ENCODE data around the gene TRAK1. TPM values are rescaled to one million over a fixed set of nuclear protein-coding genes. Genes with fewer than 3 reads are reported as not detected.

Gene TRAK1
- total and polyA plus RNA-seq, 7 experiments from 2014 or later = 4.8 to 30.4 (median 13.9) TPM

DNA sequence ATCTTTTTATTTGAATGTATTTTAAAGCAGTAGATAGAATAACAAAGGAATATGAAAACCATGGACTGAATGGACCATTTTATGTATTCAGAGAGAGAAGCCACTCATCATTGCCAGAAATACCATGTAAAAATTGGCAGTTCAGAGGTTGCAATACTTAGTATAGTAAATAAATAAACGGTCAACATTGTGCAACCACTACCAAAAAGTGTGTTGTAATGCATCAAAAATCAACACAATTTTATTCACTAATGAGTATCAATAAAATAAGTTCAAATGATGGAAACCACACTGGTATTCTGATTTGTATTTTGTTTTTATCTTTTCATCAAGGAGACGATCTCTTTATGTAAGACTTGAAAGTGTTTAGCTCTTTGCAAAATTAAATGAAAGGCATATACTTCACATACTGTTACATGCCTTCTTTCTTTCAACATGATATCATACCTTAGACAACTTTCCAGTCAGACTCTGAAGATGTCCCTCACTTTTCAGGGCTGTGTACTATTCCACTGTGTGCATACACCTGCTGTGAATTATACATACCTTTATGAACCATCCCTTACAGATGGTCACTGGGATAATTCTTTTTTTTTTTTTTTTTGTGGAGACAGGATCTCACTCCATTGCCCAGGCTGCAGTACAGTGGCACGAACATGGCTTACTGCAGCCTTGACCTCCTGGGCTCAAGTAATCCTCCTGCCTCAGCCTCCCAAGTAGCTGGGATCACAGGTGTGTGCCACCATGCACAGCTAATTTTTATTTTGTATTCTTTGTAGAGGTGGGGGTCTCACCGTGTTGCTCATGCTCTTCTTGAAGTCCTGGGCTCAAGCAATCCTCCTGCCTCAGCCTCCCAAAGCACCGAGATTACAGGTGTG, 134.6 kb downstream of the TRAK1 start:
- Mint-ChIP-seq H3K36me3 (peaks cover 0 to 45% (median 20%) of the 10 kb centered on the region in 5 donors), H3K4me1 (peaks cover 0 to 3% (median 0%) of the 10 kb centered on the region in 7 donors), H3K4me3 (no peak overlapping the region), H3K27ac (peak overlapping the region in 1 of 9 donors; percentile 56), H3K9me3 (no peaks in the 10 kb centered on the region), H3K27me3 (peaks cover 0 to 7% (median 0%) of the 10 kb centered on the region in 5 donors)
- Histone ChIP-seq H3K36me3 (ENCODE audit: control insufficient read depth in 2 of 3, insufficient read depth in 3 of 3, low read length in 3 of 3) (peaks cover 0 to 24% (median 0%) of the 10 kb centered on the region in 3 experiments), H3K9me3 (ENCODE audit: control insufficient read depth in 2 of 3, low read length in 3 of 3) (no peaks in the 10 kb centered on the region), H3K4me3 (ENCODE audit: low read length) (no peak overlapping the region), H3K27me3 (ENCODE audit: control insufficient read depth in 2 of 2, insufficient read depth in 2 of 2, low read length in 2 of 2) (no peaks in the 10 kb centered on the region), H3K27ac (ENCODE audit: low read depth, low read length) (no peak overlapping the region), H3K4me1 (ENCODE audit: control insufficient read depth in 2 of 2, insufficient read depth in 2 of 2, low read length in 2 of 2) (no peaks in the 10 kb centered on the region)
- intact Hi-C loops (cut with micrococcal nuclease) = no loop called here
- no peak for ATAC-seq
- CTCF ChIA-PET = no interaction called here
- POLR2A ChIA-PET = interaction anchor here (0.7 kb wide), 1 partner anchor 100 kb away, joined by 3 read pairs; no protein-coding TSS in a partner anchor
- DNase-seq = no peak

DNA sequence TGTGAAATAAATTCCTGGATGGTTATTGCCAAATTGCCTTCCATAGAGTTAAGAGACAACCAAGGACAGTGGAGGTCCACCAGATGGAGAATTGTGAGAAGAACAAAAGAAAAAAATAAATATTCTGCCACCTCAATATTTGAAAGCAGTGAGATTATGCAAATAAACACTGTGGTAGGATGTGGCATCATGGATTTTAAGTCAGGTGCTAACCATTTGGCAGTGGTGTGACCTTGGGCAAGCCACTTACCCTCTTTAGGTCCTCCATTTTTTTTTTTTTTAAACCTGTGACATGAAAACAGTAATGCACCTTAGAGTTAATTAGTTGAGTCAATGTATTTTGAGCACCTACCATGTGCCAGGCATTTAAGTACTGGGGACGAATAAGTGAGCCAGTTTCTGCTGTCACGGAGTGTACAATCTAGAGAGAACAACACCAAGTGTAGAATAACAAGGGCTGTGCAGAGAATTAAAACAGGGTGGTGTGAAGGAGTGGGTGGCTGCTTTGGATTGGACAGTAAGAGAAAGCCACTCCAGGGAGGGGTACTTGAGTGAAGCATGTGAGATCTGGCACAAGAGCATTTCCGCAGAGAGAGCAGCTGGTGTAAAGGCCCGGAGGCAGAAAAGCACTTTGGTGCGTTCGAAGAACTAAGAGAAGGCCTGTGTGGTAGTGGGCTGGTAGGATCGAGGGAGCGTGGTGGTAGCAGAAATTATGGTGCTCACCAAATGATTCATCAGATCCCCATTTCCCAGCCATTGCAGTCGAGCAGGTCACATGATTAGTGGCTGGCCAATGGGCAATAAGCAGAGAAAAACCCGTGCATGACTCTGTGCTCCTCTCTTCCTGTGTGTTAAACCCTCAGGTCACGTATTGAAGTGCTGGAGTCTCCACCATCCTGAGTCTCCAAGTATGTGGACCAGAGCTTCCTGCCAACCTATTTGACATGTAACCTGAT, 135.6 kb downstream of the TRAK1 start:
- ATAC-seq = no peak
- peaks cover 0 to 24% (median 0%) of the 10 kb centered on the region in 3 experiments for H3K36me3 ChIP-seq (ENCODE audit: control insufficient read depth in 2 of 3, insufficient read depth in 3 of 3, low read length in 3 of 3)
- POLR2A ChIA-PET = no interaction called here
- H3K27me3 ChIP-seq (ENCODE audit: control insufficient read depth in 2 of 2, insufficient read depth in 2 of 2, low read length in 2 of 2) = no peaks in the 10 kb centered on the region
- H3K36me3 Mint-ChIP-seq = peaks cover 0 to 35% (median 15%) of the 10 kb centered on the region in 5 donors
- no peak for DNase-seq
- H3K9me3 ChIP-seq (ENCODE audit: control insufficient read depth in 2 of 3, low read length in 3 of 3) = no peaks in the 10 kb centered on the region
- no peak overlapping the region for H3K27ac ChIP-seq (ENCODE audit: low read depth, low read length)
- CTCF ChIA-PET = interaction anchor here (0.8 to 1.1 kb wide), 2 partner anchors 11 to 204 kb away, joined by 3 to 5 read pairs; no protein-coding TSS in a partner anchor
- H3K9me3 Mint-ChIP-seq = no peaks in the 10 kb centered on the region
- no peak overlapping the region for H3K4me3 Mint-ChIP-seq
- H3K27me3 Mint-ChIP-seq = peaks cover 0 to 10% (median 0%) of the 10 kb centered on the region in 5 donors
- intact Hi-C loops (cut with micrococcal nuclease) = no loop called here
- H3K4me1 ChIP-seq (ENCODE audit: control insufficient read depth in 2 of 2, insufficient read depth in 2 of 2, low read length in 2 of 2) = no peaks in the 10 kb centered on the region
- H3K4me3 ChIP-seq (ENCODE audit: low read length) = no peak overlapping the region
- peaks cover 0 to 3% (median 0%) of the 10 kb centered on the region in 7 donors for H3K4me1 Mint-ChIP-seq
- H3K27ac Mint-ChIP-seq = peak overlapping the region in 1 of 9 donors; percentile 40

DNA sequence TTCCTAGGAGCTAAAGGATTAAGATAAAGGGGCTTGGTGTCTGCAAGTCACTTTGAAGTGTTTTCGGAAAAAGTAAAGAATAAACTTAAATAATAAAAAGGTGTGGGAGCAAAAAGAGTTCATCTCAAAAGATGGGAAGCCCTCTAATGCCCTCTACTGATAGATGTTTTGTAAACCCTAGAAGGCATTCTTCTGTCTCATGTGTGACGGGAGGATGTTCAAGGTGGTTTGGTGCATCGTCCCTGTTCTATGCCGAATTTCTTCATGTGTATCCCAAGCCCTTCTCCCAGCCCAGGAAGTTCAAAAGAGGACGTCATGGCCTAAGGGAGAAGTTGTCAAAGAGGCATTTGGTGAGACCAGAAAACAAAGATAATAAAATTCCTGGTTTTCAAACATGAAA, 137.6 kb downstream of the TRAK1 start:
- peaks cover 0 to 10% (median 0%) of the 10 kb centered on the region in 5 donors for H3K27me3 Mint-ChIP-seq

DNA sequence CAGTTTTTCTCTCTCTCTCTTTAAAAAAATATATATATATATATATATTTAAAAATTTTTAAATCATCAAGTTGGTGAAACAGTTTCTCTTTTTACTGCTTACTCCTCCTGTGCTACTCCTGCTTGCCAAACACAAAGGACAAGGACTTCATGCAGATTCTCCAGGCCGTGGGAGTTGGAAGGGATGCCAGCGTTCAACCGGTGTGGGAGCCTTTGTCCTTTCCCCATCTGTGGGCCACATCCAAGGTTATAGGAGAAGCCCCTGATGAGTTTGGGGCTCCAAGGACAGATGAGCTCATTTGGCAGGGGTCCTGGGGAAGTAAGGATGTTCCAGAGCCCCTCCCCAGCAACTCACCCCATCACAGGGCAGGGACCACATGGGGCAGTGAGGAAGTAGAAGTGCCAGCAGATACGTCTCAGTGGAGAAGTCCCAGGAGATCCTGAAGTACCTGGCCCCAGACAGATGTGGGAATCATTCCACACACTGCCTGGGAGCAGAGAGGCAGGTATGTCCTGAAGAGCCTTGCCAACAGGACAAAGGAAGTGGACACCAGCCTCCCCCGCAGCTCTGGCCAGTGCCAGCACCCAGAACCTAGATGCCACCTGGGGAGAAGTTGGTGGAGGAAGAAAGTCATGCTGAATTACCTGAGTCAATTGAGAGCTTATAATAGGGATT, 138.2 kb downstream of the TRAK1 start:
- peaks cover 0 to 3% (median 0%) of the 10 kb centered on the region in 7 donors for H3K4me1 Mint-ChIP-seq
- H3K27ac Mint-ChIP-seq = no peak overlapping the region
- Histone ChIP-seq H3K4me3 (ENCODE audit: low read length) (no peak overlapping the region), H3K9me3 (ENCODE audit: control insufficient read depth in 2 of 3, low read length in 3 of 3) (no peaks in the 10 kb centered on the region), H3K27me3 (ENCODE audit: control insufficient read depth in 2 of 2, insufficient read depth in 2 of 2, low read length in 2 of 2) (no peaks in the 10 kb centered on the region), H3K36me3 (ENCODE audit: control insufficient read depth in 2 of 3, insufficient read depth in 3 of 3, low read length in 3 of 3) (peaks cover 0 to 5% (median 0%) of the 10 kb centered on the region in 3 experiments), H3K4me1 (ENCODE audit: control insufficient read depth in 2 of 2, insufficient read depth in 2 of 2, low read length in 2 of 2) (no peaks in the 10 kb centered on the region), H3K27ac (ENCODE audit: low read depth, low read length) (no peak overlapping the region)
- no peak overlapping the region for H3K4me3 Mint-ChIP-seq
- ATAC-seq (no peak), DNase-seq (no peak)
- CTCF ChIA-PET = interaction anchor here (0.7 to 1.7 kb wide), 6 partner anchors 11 to 214 kb away, joined by 3 to 8 read pairs (median 3); no protein-coding TSS in a partner anchor
- POLR2A ChIA-PET = no interaction called here
- peaks cover 0 to 16% (median 8%) of the 10 kb centered on the region in 5 donors for H3K36me3 Mint-ChIP-seq
- peaks cover 0 to 3% (median 0%) of the 10 kb centered on the region in 11 donors for H3K9me3 Mint-ChIP-seq
- intact Hi-C loops (cut with micrococcal nuclease) = loop anchor here in 1 of 2 donors (2.0 kb wide), 1 partner anchor 111 kb away; no protein-coding TSS in a partner anchor
- H3K27me3 Mint-ChIP-seq = peaks cover 4 to 13% (median 6%) of the 10 kb centered on the region in 5 donors

More for the DNA sequence above, 137.6 kb downstream of the TRAK1 start:
- Histone ChIP-seq H3K27me3 (ENCODE audit: control insufficient read depth in 2 of 2, insufficient read depth in 2 of 2, low read length in 2 of 2) (no peaks in the 10 kb centered on the region), H3K4me1 (ENCODE audit: control insufficient read depth in 2 of 2, insufficient read depth in 2 of 2, low read length in 2 of 2) (no peaks in the 10 kb centered on the region), H3K4me3 (ENCODE audit: low read length) (no peak overlapping the region), H3K36me3 (ENCODE audit: control insufficient read depth in 2 of 3, insufficient read depth in 3 of 3, low read length in 3 of 3) (peaks cover 0 to 9% (median 0%) of the 10 kb centered on the region in 3 experiments), H3K9me3 (ENCODE audit: control insufficient read depth in 2 of 3, low read length in 3 of 3) (no peaks in the 10 kb centered on the region), H3K27ac (ENCODE audit: low read depth, low read length) (no peak overlapping the region)
- H3K9me3 Mint-ChIP-seq = no peaks in the 10 kb centered on the region
- ATAC-seq = no peak
- intact Hi-C loops (cut with micrococcal nuclease) = loop anchor here (1.0 to 2.0 kb wide), 3 partner anchors 37 to 334 kb away; no protein-coding TSS in a partner anchor
- no peak overlapping the region for H3K4me3 Mint-ChIP-seq
- no peak overlapping the region for H3K27ac Mint-ChIP-seq
- POLR2A ChIA-PET = no interaction called here
- DNase-seq = peak in 2 of 9 donors; percentile 19 to 32
- H3K36me3 Mint-ChIP-seq = peaks cover 0 to 18% (median 14%) of the 10 kb centered on the region in 5 donors
- CTCF ChIA-PET = interaction anchor here (1.7 kb wide), 1 partner anchor 39 kb away, joined by 8 read pairs; no protein-coding TSS in a partner anchor
- peaks cover 0 to 3% (median 0%) of the 10 kb centered on the region in 7 donors for H3K4me1 Mint-ChIP-seq

DNA sequence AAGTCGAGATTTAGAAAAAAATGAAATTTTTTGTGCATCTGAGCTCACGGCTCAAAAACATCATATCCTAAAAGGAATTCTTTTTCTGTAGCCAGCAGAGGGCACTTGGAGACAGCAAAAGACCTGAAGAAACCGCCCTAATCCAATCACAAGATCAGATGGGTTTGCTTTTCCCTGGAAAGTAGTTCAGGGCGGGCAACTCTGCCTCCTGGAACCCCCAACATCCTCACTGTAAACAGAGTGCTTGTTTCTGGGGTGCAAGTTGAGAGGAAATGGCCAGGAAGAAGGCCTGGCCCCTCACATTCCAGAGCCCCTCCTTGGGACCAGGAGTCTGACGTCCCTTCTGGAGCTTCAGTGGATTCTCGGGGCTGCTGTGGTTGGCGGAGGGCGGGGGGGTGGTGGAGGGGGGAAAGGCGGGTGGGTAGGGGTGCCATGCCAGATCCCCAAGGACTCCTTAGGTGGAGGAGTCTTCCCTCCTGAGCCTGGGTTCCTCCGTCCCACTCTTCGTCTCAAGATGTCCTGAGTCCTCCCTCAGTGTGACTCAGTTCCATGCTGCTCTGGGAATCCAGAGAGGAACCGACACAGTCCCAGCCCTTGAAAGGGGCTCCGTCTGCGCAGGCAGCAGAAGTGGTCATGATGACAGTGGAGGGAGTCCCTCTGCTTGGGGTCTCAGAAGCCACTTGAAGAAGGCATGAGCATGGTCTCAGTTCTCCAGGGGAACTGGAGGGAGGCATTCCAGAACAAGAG, 139.0 kb downstream of the TRAK1 start:
- ATAC-seq = no peak
- peaks cover 0 to 6% (median 0%) of the 10 kb centered on the region in 11 donors for H3K9me3 Mint-ChIP-seq
- H3K4me1 ChIP-seq (ENCODE audit: control insufficient read depth in 2 of 2, insufficient read depth in 2 of 2, low read length in 2 of 2) = no peaks in the 10 kb centered on the region
- peaks cover 0 to 2% (median 0%) of the 10 kb centered on the region in 3 experiments for H3K36me3 ChIP-seq (ENCODE audit: control insufficient read depth in 2 of 3, insufficient read depth in 3 of 3, low read length in 3 of 3)
- H3K9me3 ChIP-seq (ENCODE audit: control insufficient read depth in 2 of 3, low read length in 3 of 3) = no peaks in the 10 kb centered on the region
- H3K4me3 ChIP-seq (ENCODE audit: low read length) = no peak overlapping the region
- no peak overlapping the region for H3K4me3 Mint-ChIP-seq
- ChIA-PET CTCF (interaction anchor here (0.7 to 1.7 kb wide), 6 partner anchors 11 to 213 kb away, joined by 3 to 8 read pairs (median 3); no protein-coding TSS in a partner anchor), POLR2A (no interaction called here)
- no peak overlapping the region for H3K27ac Mint-ChIP-seq
- H3K27ac ChIP-seq (ENCODE audit: low read depth, low read length) = no peak overlapping the region
- H3K4me1 Mint-ChIP-seq = peaks cover 0 to 3% (median 0%) of the 10 kb centered on the region in 7 donors
- no peaks in the 10 kb centered on the region for H3K27me3 ChIP-seq (ENCODE audit: control insufficient read depth in 2 of 2, insufficient read depth in 2 of 2, low read length in 2 of 2)
- peaks cover 0 to 12% (median 5%) of the 10 kb centered on the region in 5 donors for H3K36me3 Mint-ChIP-seq
- H3K27me3 Mint-ChIP-seq = peaks cover 11 to 20% (median 13%) of the 10 kb centered on the region in 5 donors
- intact Hi-C loops (cut with micrococcal nuclease) = loop anchor here in 1 of 2 donors (2.0 to 5.0 kb wide), 2 partner anchors 111 to 212 kb away; no protein-coding TSS in a partner anchor
- no peak for DNase-seq

Data from naive thymus-derived CD4-positive, alpha-beta T cell (primary cell).